Loucy (cell line): ENCODE data around the gene MGAT5B.

ENCODE experiments used
- EZH2phosphoT487 ChIP-seq: fragments of 200-600 bp; IDR thresholded peaks from 2 replicates; pipeline ENCODE4 v1.6.1; 2018; ENCODE audit warnings: antibody characterized with exemption, mild to moderate bottlenecking, moderate library complexity, borderline replicate concordance
- TF ChIP-seq, protein P1 (sequence below): fragments of 200-600 bp; sonication (generic); conservative IDR thresholded peaks from 2 replicates; pipeline ENCODE4 v1.5.1; 2014; ENCODE audit warnings: mild to moderate bottlenecking, antibody characterized with exemption, low read length

DNA sequence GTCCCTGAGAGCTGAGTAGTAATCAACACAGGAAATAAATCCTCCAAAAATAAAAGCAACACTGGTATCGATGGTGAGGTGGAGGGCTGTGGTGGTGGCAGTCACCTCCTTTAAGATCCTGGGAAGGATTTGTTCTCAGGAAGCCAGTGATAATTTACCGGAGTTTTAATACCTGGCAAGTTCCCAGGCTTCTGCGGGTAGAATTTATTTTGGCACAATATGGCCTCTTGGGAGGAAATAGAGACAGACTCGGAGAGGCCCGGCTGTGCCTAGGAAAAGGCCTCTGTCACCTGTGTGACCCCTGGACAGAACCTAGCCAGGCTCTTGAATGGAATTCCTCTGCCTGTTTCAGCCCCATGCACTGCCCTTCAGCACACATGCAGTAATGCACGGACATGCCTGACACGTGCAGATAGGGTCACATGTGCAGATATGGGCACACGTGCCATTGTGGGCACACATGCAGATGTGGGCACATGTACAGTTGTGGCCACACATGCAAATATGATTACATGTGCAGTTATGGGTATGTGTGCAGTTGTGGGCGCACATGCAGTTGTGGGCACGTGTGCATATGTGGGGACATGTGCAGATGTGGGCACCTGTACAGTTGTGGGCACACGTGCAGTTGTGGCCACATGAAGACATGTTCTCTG lies 33.5 kb downstream of the MGAT5B start:
- TF ChIP-seq, protein P1, sequence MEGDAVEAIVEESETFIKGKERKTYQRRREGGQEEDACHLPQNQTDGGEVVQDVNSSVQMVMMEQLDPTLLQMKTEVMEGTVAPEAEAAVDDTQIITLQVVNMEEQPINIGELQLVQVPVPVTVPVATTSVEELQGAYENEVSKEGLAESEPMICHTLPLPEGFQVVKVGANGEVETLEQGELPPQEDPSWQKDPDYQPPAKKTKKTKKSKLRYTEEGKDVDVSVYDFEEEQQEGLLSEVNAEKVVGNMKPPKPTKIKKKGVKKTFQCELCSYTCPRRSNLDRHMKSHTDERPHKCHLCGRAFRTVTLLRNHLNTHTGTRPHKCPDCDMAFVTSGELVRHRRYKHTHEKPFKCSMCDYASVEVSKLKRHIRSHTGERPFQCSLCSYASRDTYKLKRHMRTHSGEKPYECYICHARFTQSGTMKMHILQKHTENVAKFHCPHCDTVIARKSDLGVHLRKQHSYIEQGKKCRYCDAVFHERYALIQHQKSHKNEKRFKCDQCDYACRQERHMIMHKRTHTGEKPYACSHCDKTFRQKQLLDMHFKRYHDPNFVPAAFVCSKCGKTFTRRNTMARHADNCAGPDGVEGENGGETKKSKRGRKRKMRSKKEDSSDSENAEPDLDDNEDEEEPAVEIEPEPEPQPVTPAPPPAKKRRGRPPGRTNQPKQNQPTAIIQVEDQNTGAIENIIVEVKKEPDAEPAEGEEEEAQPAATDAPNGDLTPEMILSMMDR: no peak
- TF ChIP-seq EZH2phosphoT487: no peak
